Measurements from ENCODE around the gene NACC2. TPM values are rescaled to one million over a fixed set of nuclear protein-coding genes. Genes with fewer than 3 reads are reported as not detected.
A peak's percentile ranks its signal among the peaks of the same experiment; 100 is the strongest.

The NACC2 gene
- total RNA-seq, 4 donors from 2014 or later: 18.4 to 33.6 (median 22.4) TPM

GRCh38 chr9:135995816-135996215 is 99.3 kb downstream of the NACC2 start:
- H3K27me3 ChIP-seq: no peaks in the 10 kb centered on the region
- H3K27ac ChIP-seq: no peak overlapping the region
- TF ChIP-seq POLR2A (IDR thresholded peaks at IDR 0.05) (no peak), CTCF (IDR thresholded peaks at IDR 0.05) (no peak)
- no peaks in the 10 kb centered on the region for H3K36me3 ChIP-seq
- WGBS, 2 donors: 91 to 94% methylated on average over 9 to 21 of the region's 21 CpGs
- no peak for DNase-seq
- peaks cover 10 to 28% of the 10 kb centered on the region in 2 donors for H3K4me1 ChIP-seq
- intact Hi-C loops (cut with DNase I): no loop called here
- no peak overlapping the region for H3K4me3 ChIP-seq (replicated peaks in 1 of 3)
- no peaks in the 10 kb centered on the region for H3K9me3 ChIP-seq

DNA sequence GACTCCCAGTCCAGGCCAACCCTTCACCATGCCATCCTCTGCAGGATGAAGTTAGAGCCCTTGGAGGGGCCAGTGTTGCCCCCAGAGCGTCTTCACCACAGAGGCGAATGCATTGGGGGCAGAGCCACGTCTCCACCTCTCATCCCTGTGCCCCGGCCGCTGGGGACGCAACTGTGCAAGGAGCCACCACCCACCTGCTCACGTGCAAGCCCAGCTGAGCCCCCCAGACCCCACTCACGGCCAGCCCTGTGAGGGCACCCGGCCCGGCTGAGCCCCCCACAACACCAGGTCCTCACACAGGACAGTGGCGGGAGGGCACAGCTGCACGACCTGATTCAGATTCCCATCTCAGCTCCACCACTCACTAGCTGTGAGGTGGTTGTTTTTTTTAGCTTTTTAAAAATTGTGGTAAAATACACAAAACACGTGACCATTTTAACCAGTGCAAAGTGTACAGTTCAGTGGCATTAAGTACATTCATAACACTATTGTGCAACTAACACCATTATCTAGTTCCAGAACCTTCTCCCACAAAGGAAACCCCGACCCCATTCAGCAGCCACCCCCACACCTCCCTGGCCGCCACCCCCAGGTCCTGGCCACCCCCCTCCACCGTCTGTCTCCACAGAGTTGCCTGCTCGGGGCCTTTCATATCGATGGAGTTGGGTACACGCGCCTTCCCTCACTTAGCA is 100.4 kb downstream of the NACC2 start:
- Histone ChIP-seq H3K4me1 (peaks cover 10 to 35% of the 10 kb centered on the region in 2 donors), H3K27me3 (no peaks in the 10 kb centered on the region), H3K4me3 (replicated peaks in 1 of 3) (no peak overlapping the region), H3K9me3 (no peaks in the 10 kb centered on the region), H3K27ac (no peak overlapping the region), H3K36me3 (no peaks in the 10 kb centered on the region)
- intact Hi-C loops (cut with DNase I): no loop called here
- no peak for DNase-seq
- no peak for TF ChIP-seq CTCF (IDR thresholded peaks at IDR 0.05)
- TF ChIP-seq POLR2A (IDR thresholded peaks at IDR 0.05): no peak
- WGBS, 2 donors: 79% methylated on average over 18 to 19 of the region's 20 CpGs

DNA sequence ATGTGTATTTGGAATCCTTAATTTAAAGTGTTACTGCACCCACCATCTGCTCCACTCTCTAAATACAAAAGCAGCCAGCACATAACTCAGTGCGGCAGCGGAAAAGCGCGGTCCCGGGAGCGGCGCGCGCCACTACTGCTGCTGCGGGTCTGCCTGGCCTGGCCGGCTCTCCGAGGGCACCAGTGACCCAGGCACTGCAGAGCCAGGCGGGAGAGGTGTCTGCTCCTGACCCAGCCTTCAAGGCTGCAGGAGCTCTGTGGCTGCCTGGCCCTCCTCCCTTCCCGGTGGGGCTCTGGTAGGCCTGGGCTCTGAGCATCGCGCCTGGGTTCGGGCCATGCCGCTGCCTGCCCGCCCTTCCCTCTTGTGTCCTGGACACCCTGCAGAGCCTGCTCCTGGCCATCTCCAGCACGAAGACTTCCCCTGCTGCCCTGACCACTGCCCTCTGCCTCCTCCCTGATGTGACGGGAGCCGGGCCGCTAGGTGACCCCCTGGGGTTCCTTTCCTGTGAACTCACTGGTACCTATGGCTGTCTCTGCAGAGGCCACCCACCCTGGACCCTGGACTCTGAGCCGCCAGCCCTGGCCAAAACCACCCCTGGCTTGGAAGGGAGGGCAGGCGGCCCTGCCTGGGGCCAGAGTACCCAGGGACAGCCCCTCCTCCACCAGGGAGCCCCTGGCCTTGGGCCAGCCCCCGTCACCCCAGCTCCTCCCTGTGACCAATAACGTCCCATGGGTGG is 101.2 kb downstream of the NACC2 start:
- Histone ChIP-seq H3K9me3 (no peaks in the 10 kb centered on the region), H3K27me3 (no peaks in the 10 kb centered on the region), H3K27ac (peak overlapping the region in 1 of 3 donors; percentile 70), H3K4me1 (peaks cover 10 to 35% of the 10 kb centered on the region in 2 donors), H3K36me3 (no peaks in the 10 kb centered on the region), H3K4me3 (replicated peaks in 1 of 3) (no peak overlapping the region)
- intact Hi-C loops (cut with DNase I): no loop called here
- no peak for DNase-seq
- TF ChIP-seq CTCF (IDR thresholded peaks at IDR 0.05): no peak
- TF ChIP-seq POLR2A (IDR thresholded peaks at IDR 0.05): no peak
- 82 to 89% methylated on average over 16 to 22 of the region's 27 CpGs for WGBS, 2 donors

DNA sequence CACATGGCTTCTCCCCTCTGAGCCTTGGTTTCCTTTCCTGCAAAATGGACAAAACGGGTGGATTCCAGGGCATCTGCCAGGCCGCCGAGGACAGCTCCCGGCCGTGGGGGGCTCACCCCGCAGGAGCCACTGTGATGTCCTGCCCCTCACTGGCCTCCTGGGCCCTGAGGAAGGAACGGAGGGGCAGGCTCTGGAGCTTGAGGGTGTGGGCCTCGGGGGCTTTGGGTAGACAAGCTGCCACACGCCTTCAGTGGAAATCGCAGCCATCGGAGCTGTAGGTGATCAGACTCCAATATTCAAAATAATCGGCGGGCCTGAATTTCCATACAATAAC is 101.7 kb downstream of the NACC2 start:
- DNase-seq: no peak
- H3K4me3 ChIP-seq (replicated peaks in 1 of 3): no peak overlapping the region
- WGBS, 2 donors: 66 to 77% methylated on average over 8 to 13 of the region's 13 CpGs
- intact Hi-C loops (cut with DNase I): no loop called here
- no peaks in the 10 kb centered on the region for H3K36me3 ChIP-seq
- H3K27ac ChIP-seq: peak overlapping the region; percentile 65 to 84 (median 70)
- no peaks in the 10 kb centered on the region for H3K9me3 ChIP-seq
- TF ChIP-seq CTCF (IDR thresholded peaks at IDR 0.05): no peak
- H3K4me1 ChIP-seq: peaks cover 10 to 35% of the 10 kb centered on the region in 2 donors
- no peaks in the 10 kb centered on the region for H3K27me3 ChIP-seq
